Measurements from ENCODE around the gene SPDYE16.
"Not testable (repeated sequence)": the region's sequence is repeated elsewhere in the genome, so short reads cannot be mapped to it uniquely, and the experiment has no call there.

SPDYE16 gene

GRCh38 chr7:76549855-76550248 is 6.8 kb upstream of the SPDYE16 start:
- peaks cover 24% of the 10 kb centered on the region for H3K79me2 ChIP-seq (ENCODE audit: control insufficient read depth, insufficient read depth, low read length, unreplicated experiment)
- H3K4me3 ChIP-seq (ENCODE audit: low read depth, low read length), result peak overlapping the region; percentile 83
- H3K36me3 ChIP-seq (ENCODE audit: insufficient read depth, low read length); H2AFZ ChIP-seq (ENCODE audit: low read length, unreplicated experiment); H3K4me1 ChIP-seq (ENCODE audit: control insufficient read depth, insufficient read depth, low read length, unreplicated experiment); H3K27me3 ChIP-seq (ENCODE audit: insufficient read depth, low read length): not testable (repeated sequence)
- peak overlapping the region; percentile 69; the same call in 1 of the 2 replicates for H3K27ac ChIP-seq (ENCODE audit: low read depth, low read length)

- peak overlapping the region; percentile 69 for H3K27ac ChIP-seq (ENCODE audit: low read depth, low read length)
Observed at GRCh38 chr7:76549025-76549854, 6.1 kb upstream of the SPDYE16 start.

GRCh38 chr7:76531643-76532042 is 11.5 kb downstream of the SPDYE16 start:
- not testable (repeated sequence) for H3K4me1 ChIP-seq (ENCODE audit: control insufficient read depth, insufficient read depth, low read length, unreplicated experiment); H3K4me3 ChIP-seq (ENCODE audit: low read depth, low read length); H3K79me2 ChIP-seq (ENCODE audit: control insufficient read depth, insufficient read depth, low read length, unreplicated experiment); H3K27ac ChIP-seq (ENCODE audit: low read depth, low read length); H2AFZ ChIP-seq (ENCODE audit: low read length, unreplicated experiment); H3K36me3 ChIP-seq (ENCODE audit: insufficient read depth, low read length); H3K27me3 ChIP-seq (ENCODE audit: insufficient read depth, low read length)

More at GRCh38 chr7:76549025-76549854, 6.1 kb upstream of the SPDYE16 start:
- not testable (repeated sequence) for H3K4me1 ChIP-seq (ENCODE audit: control insufficient read depth, insufficient read depth, low read length, unreplicated experiment); H3K36me3 ChIP-seq (ENCODE audit: insufficient read depth, low read length); H3K27me3 ChIP-seq (ENCODE audit: insufficient read depth, low read length)
- Histone ChIP-seq H2AFZ (ENCODE audit: low read length, unreplicated experiment) (peak overlapping the region; percentile 92), H3K4me3 (ENCODE audit: low read depth, low read length) (peak overlapping the region; percentile 83), H3K79me2 (ENCODE audit: control insufficient read depth, insufficient read depth, low read length, unreplicated experiment) (peaks cover 23% of the 10 kb centered on the region)

GRCh38 chr7:76526183-76526582 is 16.9 kb downstream of the SPDYE16 start:
- H3K4me1 ChIP-seq (ENCODE audit: control insufficient read depth, insufficient read depth, low read length, unreplicated experiment); H3K36me3 ChIP-seq (ENCODE audit: insufficient read depth, low read length); H3K27ac ChIP-seq (ENCODE audit: low read depth, low read length): not testable (repeated sequence)

GRCh38 chr7:76516932-76517331 is 26.2 kb downstream of the SPDYE16 start:
- H3K27me3 ChIP-seq (ENCODE audit: insufficient read depth, low read length); H3K27ac ChIP-seq (ENCODE audit: low read depth, low read length); H3K79me2 ChIP-seq (ENCODE audit: control insufficient read depth, insufficient read depth, low read length, unreplicated experiment); H2AFZ ChIP-seq (ENCODE audit: low read length, unreplicated experiment); H3K36me3 ChIP-seq (ENCODE audit: insufficient read depth, low read length); H3K4me3 ChIP-seq (ENCODE audit: low read depth, low read length); H3K4me1 ChIP-seq (ENCODE audit: control insufficient read depth, insufficient read depth, low read length, unreplicated experiment): not testable (repeated sequence)

More at GRCh38 chr7:76526183-76526582, 16.9 kb downstream of the SPDYE16 start:
- H3K4me3 ChIP-seq (ENCODE audit: low read depth, low read length); H3K27me3 ChIP-seq (ENCODE audit: insufficient read depth, low read length); H3K79me2 ChIP-seq (ENCODE audit: control insufficient read depth, insufficient read depth, low read length, unreplicated experiment); H2AFZ ChIP-seq (ENCODE audit: low read length, unreplicated experiment): not testable (repeated sequence)

- Histone ChIP-seq H3K4me3 (ENCODE audit: low read depth, low read length) (no peak overlapping the region), H2AFZ (ENCODE audit: low read length, unreplicated experiment) (no peak overlapping the region), H3K36me3 (ENCODE audit: insufficient read depth, low read length) (no peaks in the 10 kb centered on the region), H3K79me2 (ENCODE audit: control insufficient read depth, insufficient read depth, low read length, unreplicated experiment) (no peaks in the 10 kb centered on the region), H3K27ac (ENCODE audit: low read depth, low read length) (no peak overlapping the region), H3K27me3 (ENCODE audit: insufficient read depth, low read length) (no peaks in the 10 kb centered on the region), H3K4me1 (ENCODE audit: control insufficient read depth, insufficient read depth, low read length, unreplicated experiment) (peaks cover 5% of the 10 kb centered on the region)
Observed at GRCh38 chr7:76515999-76516443, 27.1 kb downstream of the SPDYE16 start.

- Histone ChIP-seq H3K36me3 (ENCODE audit: insufficient read depth, low read length) (no peaks in the 10 kb centered on the region), H3K79me2 (ENCODE audit: control insufficient read depth, insufficient read depth, low read length, unreplicated experiment) (no peaks in the 10 kb centered on the region), H3K4me1 (ENCODE audit: control insufficient read depth, insufficient read depth, low read length, unreplicated experiment) (peaks cover 6% of the 10 kb centered on the region), H3K27me3 (ENCODE audit: insufficient read depth, low read length) (no peaks in the 10 kb centered on the region), H3K4me3 (ENCODE audit: low read depth, low read length) (no peak overlapping the region), H3K27ac (ENCODE audit: low read depth, low read length) (no peak overlapping the region), H2AFZ (ENCODE audit: low read length, unreplicated experiment) (no peak overlapping the region)
Observed at GRCh38 chr7:76514926-76515771, 27.9 kb downstream of the SPDYE16 start.

- no peak overlapping the region for H2AFZ ChIP-seq (ENCODE audit: low read length, unreplicated experiment)
- H3K27ac ChIP-seq (ENCODE audit: low read depth, low read length), result no peak overlapping the region
- H3K4me1 ChIP-seq (ENCODE audit: control insufficient read depth, insufficient read depth, low read length, unreplicated experiment), result peaks cover 10% of the 10 kb centered on the region
- H3K27me3 ChIP-seq (ENCODE audit: insufficient read depth, low read length), result no peaks in the 10 kb centered on the region
- no peak overlapping the region for H3K4me3 ChIP-seq (ENCODE audit: low read depth, low read length)
- H3K36me3 ChIP-seq (ENCODE audit: insufficient read depth, low read length), result no peaks in the 10 kb centered on the region
- H3K79me2 ChIP-seq (ENCODE audit: control insufficient read depth, insufficient read depth, low read length, unreplicated experiment), result no peaks in the 10 kb centered on the region
Observed at GRCh38 chr7:76513817-76514799, 29.0 kb downstream of the SPDYE16 start.

- no peaks in the 10 kb centered on the region for H3K27me3 ChIP-seq (ENCODE audit: insufficient read depth, low read length)
- no peaks in the 10 kb centered on the region for H3K36me3 ChIP-seq (ENCODE audit: insufficient read depth, low read length)
- H3K4me1 ChIP-seq (ENCODE audit: control insufficient read depth, insufficient read depth, low read length, unreplicated experiment), result peaks cover 10% of the 10 kb centered on the region
- no peaks in the 10 kb centered on the region for H3K79me2 ChIP-seq (ENCODE audit: control insufficient read depth, insufficient read depth, low read length, unreplicated experiment)
- H2AFZ ChIP-seq (ENCODE audit: low read length, unreplicated experiment), result no peak overlapping the region
- H3K4me3 ChIP-seq (ENCODE audit: low read depth, low read length), result no peak overlapping the region
- no peak overlapping the region for H3K27ac ChIP-seq (ENCODE audit: low read depth, low read length)
Observed at GRCh38 chr7:76512941-76513816, 29.9 kb downstream of the SPDYE16 start.

Data from ACC112 (cell line).